Left ventricle myocardium inferior (tissue), 1 donor: ENCODE data around the gene KRTAP21-1. TPM values are rescaled to one million over a fixed set of nuclear protein-coding genes. Genes with fewer than 3 reads are reported as not detected.

Experiments used
- DNase-seq: peaks from one replicate; pipeline ENCODE4 v3.0.0-alpha.2; 2020
- H3K27ac ChIP-seq: fragments of 200-600 bp; replicated peaks from 2 replicates; pipeline ENCODE4 v1.8.0; 2021
- H3K27me3 ChIP-seq: fragments of 200-600 bp; 2 replicates; pipeline ENCODE4 v1.8.0; 2021; ENCODE audit warnings: low read depth
- H3K36me3 ChIP-seq: fragments of 200-600 bp; 2 replicates; pipeline ENCODE4 v1.8.0; 2021
- H3K4me1 ChIP-seq: fragments of 200-600 bp; 2 replicates; pipeline ENCODE4 v1.8.0; 2021
- H3K4me3 ChIP-seq: fragments of 200-600 bp; 2 replicates; pipeline ENCODE4 v1.8.0; 2021; ENCODE audit warnings: mild to moderate bottlenecking, moderate library complexity
- H3K9me3 ChIP-seq: fragments of 200-600 bp; replicated peaks from 2 replicates; pipeline ENCODE4 v1.8.0; 2021
- intact Hi-C: fragments of 100-400 bp; cut with micrococcal nuclease; formaldehyde crosslinking; loops from one replicate; pipeline ENCODE4 v1.11.0; 2022
- total RNA-seq: library from RNA; stranded (reverse); fragmentation: NEBNext Ultra II Directional; extraction: Animal tissue kit (Norgen Biotek cat#: 25700); gene quantifications from one replicate; pipeline ENCODE4 v1.2.1, GENCODE V29; 2021
- TF ChIP-seq, protein P1 (sequence below): fragments of 200-600 bp; IDR thresholded peaks from 2 replicates; pipeline ENCODE4 v1.8.0; 2021; ENCODE audit warnings: antibody characterized with exemption, mild to moderate bottlenecking, borderline replicate concordance
- donor health status: DM: no; HTN: yes; CAD: no; lungs with severe emphysema.

Gene KRTAP21-1
- total RNA-seq, 1 donor from 2014 or later = not detected

DNA sequence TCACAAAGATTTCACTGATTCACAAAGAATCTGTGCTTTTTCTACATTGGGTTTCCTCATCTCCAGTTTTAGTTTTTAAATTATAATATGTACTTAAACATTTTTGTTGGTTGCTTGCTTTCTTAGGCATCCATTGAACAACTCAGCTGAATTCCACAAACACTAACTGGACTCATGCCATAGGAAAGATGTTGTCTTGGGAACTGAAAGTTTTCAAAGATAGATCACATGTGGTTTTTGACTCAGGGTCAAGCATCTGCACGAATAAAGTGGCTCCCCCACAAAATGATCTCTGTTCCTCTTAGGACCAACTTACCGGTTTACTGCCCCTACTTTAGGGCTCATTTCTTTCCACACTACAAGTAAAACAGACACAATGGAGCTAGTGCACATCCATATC, 3.1 kb upstream of the KRTAP21-1 start:
- no peak for DNase-seq
- H3K4me1 ChIP-seq = no peaks in the 10 kb centered on the region
- H3K36me3 ChIP-seq = no peaks in the 10 kb centered on the region
- no peaks in the 10 kb centered on the region for H3K27me3 ChIP-seq
- H3K4me3 ChIP-seq = no peak overlapping the region
- intact Hi-C loops = no loop called here
- no peaks in the 10 kb centered on the region for H3K9me3 ChIP-seq
- no peak overlapping the region for H3K27ac ChIP-seq
- TF ChIP-seq, protein P1, sequence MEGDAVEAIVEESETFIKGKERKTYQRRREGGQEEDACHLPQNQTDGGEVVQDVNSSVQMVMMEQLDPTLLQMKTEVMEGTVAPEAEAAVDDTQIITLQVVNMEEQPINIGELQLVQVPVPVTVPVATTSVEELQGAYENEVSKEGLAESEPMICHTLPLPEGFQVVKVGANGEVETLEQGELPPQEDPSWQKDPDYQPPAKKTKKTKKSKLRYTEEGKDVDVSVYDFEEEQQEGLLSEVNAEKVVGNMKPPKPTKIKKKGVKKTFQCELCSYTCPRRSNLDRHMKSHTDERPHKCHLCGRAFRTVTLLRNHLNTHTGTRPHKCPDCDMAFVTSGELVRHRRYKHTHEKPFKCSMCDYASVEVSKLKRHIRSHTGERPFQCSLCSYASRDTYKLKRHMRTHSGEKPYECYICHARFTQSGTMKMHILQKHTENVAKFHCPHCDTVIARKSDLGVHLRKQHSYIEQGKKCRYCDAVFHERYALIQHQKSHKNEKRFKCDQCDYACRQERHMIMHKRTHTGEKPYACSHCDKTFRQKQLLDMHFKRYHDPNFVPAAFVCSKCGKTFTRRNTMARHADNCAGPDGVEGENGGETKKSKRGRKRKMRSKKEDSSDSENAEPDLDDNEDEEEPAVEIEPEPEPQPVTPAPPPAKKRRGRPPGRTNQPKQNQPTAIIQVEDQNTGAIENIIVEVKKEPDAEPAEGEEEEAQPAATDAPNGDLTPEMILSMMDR = no peak

GRCh38 chr21:30747159-30747558, 8.1 kb downstream of the KRTAP21-1 start, which contains the start of gene KRTAP21-2:
Gene KRTAP21-2 (minus strand): TSS chr21:30747259. CDS start chr21:30747202, 57 bp downstream.
- no peak for DNase-seq
- intact Hi-C loops = no loop called here
- TF ChIP-seq, protein P1 = no peak
- H3K4me1 ChIP-seq = no peaks in the 10 kb centered on the region
- no peaks in the 10 kb centered on the region for H3K36me3 ChIP-seq
- H3K27me3 ChIP-seq = no peaks in the 10 kb centered on the region
- no peak within 1 kb of the TSS for H3K27ac ChIP-seq
- peaks cover 22% of the 10 kb centered on the region for H3K9me3 ChIP-seq
- H3K4me3 ChIP-seq = no peak within 1 kb of the TSS

- no peak overlapping the region for H3K27ac ChIP-seq
- intact Hi-C loops = no loop called here
These were observed 14.8 kb downstream of the KRTAP21-1 start for GRCh38 chr21:30740462-30740861.

DNA sequence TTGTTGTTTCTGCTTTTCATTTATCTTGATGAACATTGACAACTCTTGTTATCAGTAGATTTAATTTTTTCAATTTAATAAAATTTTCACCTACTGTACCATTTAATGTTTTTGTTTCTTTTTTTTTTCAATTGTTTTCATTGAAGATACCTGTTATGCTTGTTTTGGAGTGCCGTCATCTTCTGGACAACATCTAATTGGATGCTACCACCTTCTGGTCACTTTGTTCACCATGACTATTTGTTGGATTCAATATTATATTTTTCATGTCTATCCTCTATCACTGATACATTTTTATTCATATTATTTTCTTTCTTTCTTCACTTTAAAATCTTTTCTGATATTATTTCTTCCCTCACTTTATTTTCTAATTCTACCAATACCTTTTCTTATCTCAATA, 22.2 kb downstream of the KRTAP21-1 start:
- intact Hi-C loops = loop anchor here (5.0 kb wide), 1 partner anchor 291 kb away; the partner anchor contains the start of gene KRTAP15-1
- no peaks in the 10 kb centered on the region for H3K4me1 ChIP-seq
- TF ChIP-seq, protein P1 = peak; percentile 43
- H3K9me3 ChIP-seq = peaks cover 5% of the 10 kb centered on the region
- no peak overlapping the region for H3K27ac ChIP-seq
- H3K4me3 ChIP-seq = no peak overlapping the region
- no peak for DNase-seq
- peaks cover 5% of the 10 kb centered on the region for H3K27me3 ChIP-seq
- H3K36me3 ChIP-seq = no peaks in the 10 kb centered on the region

More at GRCh38 chr21:30740462-30740861, 14.8 kb downstream of the KRTAP21-1 start:
- DNase-seq = no peak
- Histone ChIP-seq H3K4me1 (no peaks in the 10 kb centered on the region), H3K27me3 (peaks cover 5% of the 10 kb centered on the region), H3K4me3 (no peak overlapping the region), H3K36me3 (no peaks in the 10 kb centered on the region), H3K9me3 (no peaks in the 10 kb centered on the region)
- TF ChIP-seq, protein P1 = no peak

DNA sequence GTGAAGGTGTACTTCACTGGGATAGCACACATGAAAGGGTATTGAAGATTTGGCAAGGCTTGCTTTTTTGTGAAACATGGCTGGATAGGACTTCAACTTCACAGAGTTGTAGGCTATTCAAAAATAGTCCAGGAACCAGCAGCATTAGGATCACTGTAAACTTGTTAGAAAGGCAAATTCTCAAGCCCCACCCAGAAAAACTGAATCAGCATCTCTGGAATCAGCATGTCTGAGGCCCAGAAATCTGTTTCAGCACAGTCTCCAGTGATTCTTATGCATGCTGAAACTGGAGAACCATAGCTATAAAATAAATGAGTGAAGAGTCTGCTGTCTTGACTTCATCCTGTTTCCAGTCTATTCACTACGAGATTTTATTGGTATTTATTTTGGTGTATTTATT, 28.5 kb downstream of the KRTAP21-1 start:
- TF ChIP-seq, protein P1 = no peak
- DNase-seq = no peak
- peaks cover 5% of the 10 kb centered on the region for H3K9me3 ChIP-seq

GRCh38 chr21:30719401-30719800, 35.8 kb downstream of the KRTAP21-1 start:
- H3K4me3 ChIP-seq = no peak overlapping the region
- TF ChIP-seq, protein P1 = no peak
- DNase-seq = no peak
- H3K9me3 ChIP-seq = no peaks in the 10 kb centered on the region
- intact Hi-C loops = no loop called here
- no peak overlapping the region for H3K27ac ChIP-seq
- H3K36me3 ChIP-seq = no peaks in the 10 kb centered on the region
- H3K27me3 ChIP-seq = no peaks in the 10 kb centered on the region
- H3K4me1 ChIP-seq = no peaks in the 10 kb centered on the region

More for the DNA sequence above, 28.5 kb downstream of the KRTAP21-1 start:
- Histone ChIP-seq H3K4me1 (no peaks in the 10 kb centered on the region), H3K4me3 (no peak overlapping the region), H3K27me3 (no peaks in the 10 kb centered on the region), H3K36me3 (no peaks in the 10 kb centered on the region), H3K27ac (no peak overlapping the region)
- intact Hi-C loops = no loop called here
